MV-4-11 (cell line): Measurements from ENCODE around the gene SLC27A6.

Experiments
- DNase-seq: peaks from one replicate; lab custom pipeline; 2025; lab: John Stamatoyannopoulos, UW

Gene SLC27A6

GRCh38 chr5:129063483-129064113 lies 98.3 kb downstream of the SLC27A6 start:
- DNase-seq, result no peak

- no peak for DNase-seq
These were observed 100.4 kb downstream of the SLC27A6 start for GRCh38 chr5:129065721-129066120.

- DNase-seq, result no peak
These were observed 102.5 kb downstream of the SLC27A6 start for GRCh38 chr5:129067745-129068144.

- DNase-seq, result no peak
These were observed 104.0 kb downstream of the SLC27A6 start for GRCh38 chr5:129069292-129069691.

- no peak for DNase-seq
These were observed 107.8 kb downstream of the SLC27A6 start for GRCh38 chr5:129073111-129073510.

- DNase-seq, result no peak
These were observed 109.6 kb downstream of the SLC27A6 start for GRCh38 chr5:129074903-129075302.

- DNase-seq, result no peak
These were observed 112.3 kb downstream of the SLC27A6 start for GRCh38 chr5:129077433-129078075.

- no peak for DNase-seq
These were observed 113.0 kb downstream of the SLC27A6 start for GRCh38 chr5:129078247-129078646.

GRCh38 chr5:129078660-129079059 lies 113.4 kb downstream of the SLC27A6 start:
- DNase-seq, result no peak

GRCh38 chr5:129079496-129079895 lies 114.2 kb downstream of the SLC27A6 start:
- no peak for DNase-seq

GRCh38 chr5:129080766-129081165 lies 115.5 kb downstream of the SLC27A6 start:
- DNase-seq, result no peak

GRCh38 chr5:129082225-129083136 lies 117.2 kb downstream of the SLC27A6 start:
- no peak for DNase-seq
